Common myeloid progenitor, CD34-positive (primary cell): ENCODE data around the gene JAML.
A peak's percentile ranks its signal among the peaks of the same experiment; 100 is the strongest.

Experiments used
- CTCF ChIA-PET: fragments of 350-600 bp; sonication (Branson Sonifier 250); formaldehyde crosslinking; loops from one replicate; lab custom pipeline; 2021; ENCODE audit warnings: antibody characterized with exemption; lab: Charles Lee
- POLR2A ChIA-PET: fragments of 350-600 bp; sonication (Branson Sonifier 250); formaldehyde crosslinking; loops from one replicate; lab custom pipeline; 2021; ENCODE audit warnings: antibody characterized with exemption; lab: Charles Lee
- DNase-seq, 3 donors: peaks; one replicate each; pipeline versions ENCODE4 v3.0.0 to v3.0.0-alpha.2; 2013
- H3K27ac ChIP-seq, 2 experiments: 1 replicate in 1 of 2; 2 replicates in 1 of 2; pipeline ENCODE4 v1.7.0; 2013; ENCODE audit warnings: inconsistent platforms in 2 of 2, low read length in 2 of 2, mild to moderate bottlenecking in 2 of 2, low read depth in 1 of 2, moderate library complexity in 1 of 2; ENCODE audit not compliant: severe bottlenecking in 2 of 2, insufficient read depth in 1 of 2, poor library complexity in 1 of 2
- H3K27me3 ChIP-seq, 5 experiments: replicated peaks in 2 of 5; 1 replicate in 3 of 5; 2 replicates in 2 of 5; pipeline versions ENCODE4 v1.6.1 to v1.7.0; 2013; ENCODE audit warnings: low read length in 4 of 5, mild to moderate bottlenecking in 2 of 5, moderate library complexity in 2 of 5, inconsistent platforms in 1 of 5; ENCODE audit not compliant: insufficient read depth in 5 of 5, control insufficient read depth in 4 of 5
- H3K36me3 ChIP-seq, 4 experiments: 1 replicate in 2 of 4; 2 replicates in 2 of 4; pipeline versions ENCODE4 v1.6.1 to v1.7.0; 2013; ENCODE audit warnings: low read length in 3 of 4, control low read depth in 1 of 4, mild to moderate bottlenecking in 1 of 4; ENCODE audit not compliant: control insufficient read depth in 4 of 4, insufficient read depth in 4 of 4
- H3K4me1 ChIP-seq, 4 experiments: 1 replicate in 3 of 4; 2 replicates in 1 of 4; pipeline versions ENCODE4 v1.6.1 to v1.7.1; 2013; ENCODE audit warnings: low read length in 3 of 4, mild to moderate bottlenecking in 3 of 4, control low read depth in 1 of 4, inconsistent platforms in 1 of 4, moderate library complexity in 1 of 4; ENCODE audit not compliant: control insufficient read depth in 4 of 4, insufficient read depth in 4 of 4; ENCODE audit errors: control extremely low read depth in 1 of 4
- H3K4me3 ChIP-seq, 7 experiments: 1 replicate in 4 of 7; 2 replicates in 3 of 7; pipeline versions ENCODE4 v1.5.1 to v1.7.0; 2013; ENCODE audit warnings: mild to moderate bottlenecking in 7 of 7, low read length in 6 of 7, moderate library complexity in 6 of 7, inconsistent platforms in 2 of 7, low read depth in 2 of 7, control low read depth in 1 of 7; ENCODE audit not compliant: insufficient read depth in 4 of 7, control insufficient read depth in 1 of 7; ENCODE audit errors: extremely low read depth in 1 of 7
- H3K9me3 ChIP-seq, 5 experiments: 1 replicate in 4 of 5; 2 replicates in 1 of 5; pipeline versions ENCODE4 v1.6.1 to v1.7.1; 2013; ENCODE audit warnings: low read length in 4 of 5, mild to moderate bottlenecking in 2 of 5, inconsistent platforms in 1 of 5, low read depth in 1 of 5, moderate library complexity in 1 of 5; ENCODE audit not compliant: control insufficient read depth in 4 of 5, insufficient read depth in 2 of 5; ENCODE audit errors: control extremely low read depth in 1 of 5
- WGBS: methylation state at CpG from one replicate; pipeline ENCODE4 v1.1.5; 2013; ENCODE audit not compliant: insufficient coverage; 5-methylcytosine and 5-hydroxymethylcytosine counted together

Gene JAML

DNA sequence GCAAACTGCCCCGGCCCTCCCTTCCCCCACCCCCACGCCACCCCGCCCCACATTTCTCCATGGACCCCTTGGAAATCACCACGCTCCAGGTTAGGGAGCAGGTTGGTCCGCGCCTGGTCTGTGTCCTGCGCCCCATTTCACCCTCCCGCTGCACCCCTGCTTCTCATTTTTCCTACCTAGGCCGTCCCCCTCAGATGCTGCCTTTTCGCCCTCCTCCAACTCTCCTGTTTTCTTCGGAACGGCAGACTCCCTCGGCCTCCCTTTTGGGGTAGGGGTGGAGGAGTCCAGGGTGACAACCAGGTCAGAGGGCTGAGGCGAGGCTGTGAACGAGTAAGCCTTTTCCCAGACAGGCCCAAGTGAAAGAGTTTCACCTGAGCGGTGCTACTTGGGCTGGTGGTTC is 71.3 kb downstream of the JAML start:
- H3K27me3 ChIP-seq, result peaks cover 0 to 68% (median 38%) of the 10 kb centered on the region in 5 experiments
- 14% methylated on average over 4 of the region's 16 CpGs for WGBS
- peak overlapping the region in 3 of 7 experiments; percentile 26 to 66 (median 27) for H3K4me3 ChIP-seq
- H3K36me3 ChIP-seq, result no peaks in the 10 kb centered on the region
- ChIA-PET POLR2A (no interaction called here), CTCF (interaction anchor here (0.8 to 1.3 kb wide), 6 partner anchors 9 to 136 kb away, joined by 3 read pairs; no protein-coding TSS in a partner anchor)
- H3K4me1 ChIP-seq, result peaks cover 0 to 24% (median 16%) of the 10 kb centered on the region in 4 experiments
- DNase-seq, result no peak
- H3K9me3 ChIP-seq, result no peaks in the 10 kb centered on the region
- no peak overlapping the region for H3K27ac ChIP-seq

DNA sequence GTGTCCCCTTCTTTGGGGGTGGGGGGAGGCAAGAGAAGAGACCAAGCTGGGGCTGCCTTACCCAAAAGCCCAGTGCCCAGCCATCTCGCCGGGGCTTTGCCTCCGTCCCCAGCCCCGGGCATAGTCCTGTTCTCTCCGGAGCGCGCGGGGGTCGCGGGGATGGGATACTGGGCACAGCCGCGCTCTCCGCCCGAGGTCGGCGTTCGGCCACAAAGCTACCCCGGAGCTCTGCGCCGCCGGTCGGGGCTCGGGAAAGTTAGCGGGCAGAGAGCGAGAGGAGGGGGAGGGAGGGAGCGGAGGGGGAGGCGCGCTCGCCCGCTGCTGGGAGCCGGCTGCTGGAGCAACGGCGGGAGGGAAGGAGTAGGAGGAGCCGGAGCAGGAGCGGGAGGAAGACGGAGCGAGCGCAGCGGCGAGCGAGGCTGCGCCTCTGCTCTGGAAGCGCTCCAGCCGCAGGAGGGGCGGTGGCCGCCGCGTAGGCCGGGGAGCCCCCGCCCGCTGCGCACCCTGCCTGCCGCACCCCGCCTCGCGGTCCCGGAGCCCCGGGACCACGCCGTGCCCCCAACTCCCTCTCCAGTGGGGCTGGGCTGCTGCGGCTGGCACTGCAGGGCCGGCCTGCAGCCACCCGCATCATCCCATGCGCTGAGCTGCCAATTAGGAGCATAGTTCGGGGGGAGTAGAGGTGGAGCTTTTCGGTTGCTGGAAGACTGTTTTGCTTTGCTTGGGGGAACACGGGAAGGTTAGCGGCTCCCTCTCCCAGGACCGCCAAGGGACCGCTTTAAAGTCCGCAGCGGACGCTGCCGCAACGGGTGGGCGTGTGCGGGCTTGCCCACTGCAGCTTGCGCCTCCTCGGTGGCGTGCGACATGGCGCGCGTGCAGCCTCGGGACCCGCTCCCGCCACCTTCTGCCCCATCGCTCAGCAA is 72.0 kb downstream of the JAML start, which contains the start of gene SCN4B:
TSS of gene SCN4B (minus strand) at position 272 of the 920 bp plus-strand sequence. CDS start at position 122, 150 bp downstream.
- 1% methylated on average over 60 of the region's 88 CpGs for WGBS
- ChIA-PET CTCF (interaction anchor here (0.8 to 1.3 kb wide), 6 partner anchors 8 to 136 kb away, joined by 3 read pairs; no protein-coding TSS in a partner anchor), POLR2A (interaction anchor here (0.9 kb wide), 1 partner anchor 112 kb away, joined by 3 read pairs; no protein-coding TSS in a partner anchor)
- Histone ChIP-seq H3K4me1 (peaks cover 0 to 24% (median 16%) of the 10 kb centered on the region in 4 experiments), H3K9me3 (no peaks in the 10 kb centered on the region), H3K4me3 (peak within 1 kb of the TSS; percentile 9 to 74 (median 59)), H3K27ac (no peak within 1 kb of the TSS), H3K27me3 (peaks cover 0 to 68% (median 38%) of the 10 kb centered on the region in 5 experiments), H3K36me3 (no peaks in the 10 kb centered on the region)
- peak in 2 of 3 donors; percentile 20 to 41 for DNase-seq

DNA sequence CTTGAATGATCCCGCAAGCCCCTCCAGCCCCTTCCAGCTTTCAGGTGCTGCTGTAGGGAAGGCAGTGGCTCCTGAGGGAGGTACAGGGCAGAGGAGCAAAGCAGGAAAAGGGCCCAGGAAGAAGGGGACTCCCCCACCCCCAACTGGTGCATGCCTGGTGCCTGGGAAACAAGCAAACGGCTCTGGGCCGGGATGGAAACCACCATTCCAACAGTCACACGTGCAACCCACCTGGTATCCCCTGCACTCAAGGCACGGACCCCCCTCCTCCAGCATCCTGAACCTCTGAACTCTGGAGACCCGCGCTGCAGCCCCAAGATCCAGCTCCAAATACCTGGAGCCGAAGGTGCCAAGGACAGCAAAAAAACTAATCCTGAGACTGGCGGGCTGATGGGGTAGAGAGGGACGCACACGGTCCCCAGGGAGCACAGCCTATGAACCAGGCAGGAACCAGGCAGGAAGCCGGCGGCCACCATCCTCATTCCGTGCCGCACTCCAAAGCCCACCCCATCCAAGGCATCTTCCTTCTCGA is 72.7 kb downstream of the JAML start:
- Histone ChIP-seq H3K27me3 (peaks cover 0 to 62% (median 32%) of the 10 kb centered on the region in 5 experiments), H3K4me1 (peaks cover 0 to 26% (median 19%) of the 10 kb centered on the region in 4 experiments)
- CTCF ChIA-PET, result interaction anchor here (1.1 to 1.3 kb wide), 2 partner anchors 9 to 14 kb away, joined by 3 read pairs; no protein-coding TSS in a partner anchor

DNA sequence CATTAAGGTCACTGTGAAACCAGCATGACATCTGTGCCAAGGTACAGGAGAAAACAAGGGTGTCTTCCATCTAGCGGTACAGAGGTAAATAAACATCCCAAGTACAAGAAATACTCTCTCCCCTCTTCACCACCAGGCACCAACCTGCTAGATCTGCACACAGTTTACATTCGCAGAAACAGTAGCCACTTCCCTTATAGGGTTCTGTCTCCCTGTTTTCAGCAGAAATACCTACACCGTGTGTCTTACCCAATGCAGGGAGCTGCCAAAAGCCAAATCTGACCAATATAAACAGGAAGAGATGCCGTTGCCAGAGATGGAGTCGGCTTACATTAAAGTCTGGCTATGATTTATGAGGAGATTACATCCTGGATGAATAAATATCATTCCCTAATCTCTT is 73.4 kb downstream of the JAML start:
- H3K4me3 ChIP-seq, result no peak overlapping the region
- H3K27me3 ChIP-seq, result peaks cover 0 to 55% (median 28%) of the 10 kb centered on the region in 5 experiments
- POLR2A ChIA-PET, result no interaction called here
- H3K9me3 ChIP-seq, result no peaks in the 10 kb centered on the region
- peaks cover 0 to 20% (median 17%) of the 10 kb centered on the region in 4 experiments for H3K4me1 ChIP-seq
- WGBS, result 100% methylated on average over 1 of the region's 5 CpGs
- no peaks in the 10 kb centered on the region for H3K36me3 ChIP-seq
- no peak overlapping the region for H3K27ac ChIP-seq
- CTCF ChIA-PET, result interaction anchor here (1.2 kb wide), 1 partner anchor 20 kb away, joined by 3 read pairs; no protein-coding TSS in a partner anchor
- DNase-seq, result no peak

More for the DNA sequence above, 72.7 kb downstream of the JAML start:
- DNase-seq, result no peak
- WGBS, result 67% methylated on average over 8 of the region's 16 CpGs
- Histone ChIP-seq H3K9me3 (no peaks in the 10 kb centered on the region), H3K36me3 (no peaks in the 10 kb centered on the region), H3K4me3 (peak overlapping the region in 3 of 7 experiments; percentile 59 to 74 (median 66)), H3K27ac (no peak overlapping the region)
- POLR2A ChIA-PET, result interaction anchor here (0.9 kb wide), 1 partner anchor 113 kb away, joined by 3 read pairs; no protein-coding TSS in a partner anchor

DNA sequence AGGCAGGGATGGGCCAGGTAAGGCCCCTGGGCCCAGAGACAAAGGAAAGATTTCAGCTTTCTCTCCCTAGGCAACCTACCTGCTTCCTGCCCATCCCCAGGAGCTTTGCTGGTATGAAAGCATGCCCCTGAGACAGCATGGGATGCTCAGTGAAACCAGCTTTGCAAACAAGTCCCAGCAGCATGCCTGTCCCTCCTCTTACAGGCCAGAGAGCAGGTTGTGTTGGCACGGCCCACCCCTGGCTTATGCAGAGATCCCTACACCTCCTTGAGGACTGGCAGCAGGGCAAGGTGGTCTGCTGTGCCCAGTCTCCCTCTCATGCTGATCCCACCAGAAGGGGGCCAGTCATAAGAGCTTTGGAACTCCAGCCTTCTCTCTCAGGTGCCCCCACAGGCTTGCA is 75.3 kb downstream of the JAML start:
- no peak for DNase-seq
- POLR2A ChIA-PET, result no interaction called here
- peaks cover 0 to 25% (median 19%) of the 10 kb centered on the region in 4 experiments for H3K4me1 ChIP-seq

DNA sequence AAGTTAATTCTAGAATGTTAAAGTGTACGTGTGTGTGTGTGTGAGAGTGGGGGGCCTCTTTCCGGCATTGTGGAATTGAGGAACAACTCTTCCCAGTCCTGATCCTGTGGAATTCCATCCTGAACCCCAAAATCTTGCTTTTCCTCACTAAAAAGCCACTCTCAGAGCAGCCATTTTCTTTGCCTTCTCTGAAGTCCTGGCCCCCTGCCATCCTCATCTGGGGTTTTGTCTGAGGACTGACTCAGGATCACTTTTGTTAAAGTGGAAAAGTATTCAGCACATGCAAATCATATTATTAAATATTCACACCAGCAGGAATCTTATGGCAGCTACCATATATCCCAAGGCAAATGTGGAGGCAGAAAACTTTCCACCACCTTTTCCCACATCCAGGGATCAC is 76.0 kb downstream of the JAML start:
- Histone ChIP-seq H3K4me1 (peaks cover 0 to 25% (median 19%) of the 10 kb centered on the region in 4 experiments), H3K9me3 (no peaks in the 10 kb centered on the region), H3K27me3 (peaks cover 0 to 31% (median 15%) of the 10 kb centered on the region in 5 experiments), H3K4me3 (no peak overlapping the region), H3K27ac (no peak overlapping the region), H3K36me3 (no peaks in the 10 kb centered on the region)
- WGBS, result 100% methylated on average over 1 of the region's 2 CpGs
- DNase-seq, result no peak
- POLR2A ChIA-PET, result no interaction called here
- CTCF ChIA-PET, result interaction anchor here (1.5 to 7.4 kb wide), 3 partner anchors 15 to 22 kb away, joined by 4 to 71 read pairs (median 6); no protein-coding TSS in a partner anchor

More for the DNA sequence above, 75.3 kb downstream of the JAML start:
- Histone ChIP-seq H3K36me3 (no peaks in the 10 kb centered on the region), H3K27me3 (peaks cover 0 to 36% (median 20%) of the 10 kb centered on the region in 5 experiments), H3K4me3 (no peak overlapping the region), H3K9me3 (no peaks in the 10 kb centered on the region), H3K27ac (no peak overlapping the region)
- CTCF ChIA-PET, result interaction anchor here (1.5 to 7.4 kb wide), 3 partner anchors 15 to 22 kb away, joined by 4 to 71 read pairs (median 6); no protein-coding TSS in a partner anchor
- no CpG with 5 or more reads among the region's 1 CpG for WGBS
